GM23338 (cell line): ENCODE data around the gene ETHE1. TPM values are rescaled to one million over a fixed set of nuclear protein-coding genes. Genes with fewer than 3 reads are reported as not detected.

ENCODE experiments used
- ATAC-seq: fragments of 200-7000 bp; cut with Tn5 transposase; 3 replicates; pipeline ENCODE4 v1.9.1; 2020
- DNase-seq: peaks from one replicate; pipeline ENCODE4 v3.0.0-alpha.2; 2015; ENCODE audit warnings: low spot score
- H2AFZ ChIP-seq: fragments of 200-600 bp; sonication (generic); 2 replicates; pipeline ENCODE4 v1.8.0; 2016; ENCODE audit warnings: antibody characterized with exemption, mild to moderate bottlenecking, moderate library complexity
- H3F3A ChIP-seq: fragments of 200-600 bp; sonication (generic); replicated peaks from 2 replicates; pipeline ENCODE4 v1.8.0; 2017; ENCODE audit warnings: antibody characterized with exemption, mixed run types, low read depth
- H3K27ac ChIP-seq: fragments of 200-600 bp; sonication (generic); 2 replicates; pipeline ENCODE4 v1.6.1; 2016; ENCODE audit warnings: low read depth
- H3K27me3 ChIP-seq: fragments of 200-600 bp; sonication (generic); 2 replicates; pipeline ENCODE4 v1.8.0; 2016; ENCODE audit warnings: mild to moderate bottlenecking, mixed run types, moderate library complexity; ENCODE audit not compliant: insufficient read depth
- H3K36me3 ChIP-seq: fragments of 200-600 bp; sonication (generic); 2 replicates; pipeline ENCODE4 v1.8.0; 2016; ENCODE audit warnings: mild to moderate bottlenecking; ENCODE audit not compliant: insufficient read depth
- H3K4me1 ChIP-seq: fragments of 200-600 bp; sonication (generic); 2 replicates; pipeline ENCODE4 v1.8.0; 2016; ENCODE audit warnings: mild to moderate bottlenecking, moderate library complexity; ENCODE audit not compliant: insufficient read depth
- H3K4me2 ChIP-seq: fragments of 200-600 bp; sonication (generic); 2 replicates; pipeline ENCODE4 v1.7.1; 2017; ENCODE audit warnings: mixed run types
- H3K4me3 ChIP-seq: fragments of 200-600 bp; sonication (generic); 2 replicates; pipeline ENCODE4 v1.6.1; 2016; ENCODE audit warnings: mixed run types
- H3K79me2 ChIP-seq: fragments of 200-600 bp; sonication (generic); replicated peaks from 2 replicates; pipeline ENCODE4 v1.8.0; 2017; ENCODE audit warnings: mild to moderate bottlenecking; ENCODE audit not compliant: insufficient read depth
- H3K9me2 ChIP-seq: fragments of 200-600 bp; sonication (generic); 2 replicates; pipeline ENCODE4 v1.8.0; 2017; ENCODE audit not compliant: insufficient read depth
- H4K20me1 ChIP-seq: fragments of 200-600 bp; sonication (generic); replicated peaks from 2 replicates; pipeline ENCODE4 v1.8.0; 2017; ENCODE audit warnings: mild to moderate bottlenecking; ENCODE audit not compliant: insufficient read depth
- H3K27ac Mint-ChIP-seq: 2 replicates; pipeline ENCODE4 v1.8.0; 2020; ENCODE audit warnings: inconsistent platforms, mild to moderate bottlenecking, moderate library complexity, mixed read lengths
- H3K27me3 Mint-ChIP-seq: 3 replicates; pipeline ENCODE4 v1.8.0; 2022; ENCODE audit warnings: low read depth, mild to moderate bottlenecking, moderate library complexity, mixed read lengths, inconsistent platforms; ENCODE audit not compliant: insufficient read depth, poor library complexity
- H3K36me3 Mint-ChIP-seq: 3 replicates; pipeline ENCODE4 v1.8.0; 2021; ENCODE audit warnings: low read depth, mild to moderate bottlenecking, inconsistent platforms, moderate library complexity, mixed read lengths
- H3K4me1 Mint-ChIP-seq: 3 replicates; pipeline ENCODE4 v1.8.0; 2020; ENCODE audit warnings: mild to moderate bottlenecking, inconsistent platforms, mixed read lengths
- H3K4me3 Mint-ChIP-seq: 3 replicates; pipeline ENCODE4 v1.8.0; 2021; ENCODE audit warnings: moderate library complexity, mild to moderate bottlenecking, inconsistent platforms, mixed read lengths
- H3K9me3 Mint-ChIP-seq: 3 replicates; pipeline ENCODE4 v1.8.0; 2020; ENCODE audit warnings: moderate library complexity, mild to moderate bottlenecking, inconsistent platforms, mixed read lengths
- CREB1 ChIP-seq: fragments of 250-450 bp; sonication (Bioruptor Pico); IDR thresholded peaks from 2 replicates; pipeline ENCODE4 v1.5.0; 2020; ENCODE audit warnings: low read depth, mild to moderate bottlenecking, moderate library complexity
- CTCF ChIP-seq, 2 experiments: fragments of 200-600 bp in 1 of 2; sonication (generic) in 1 of 2; conservative IDR thresholded peaks; 2 replicates each; pipeline versions ENCODE4 v1.5.1 to v1.6.1; 2016 to 2017; ENCODE audit warnings: antibody characterized with exemption in 2 of 2, low read depth in 2 of 2, mild to moderate bottlenecking in 2 of 2, moderate library complexity in 1 of 2
- EZH2 ChIP-seq: fragments of 200-600 bp; sonication (generic); IDR thresholded peaks from one replicate; pipeline ENCODE4 v1.8.0; 2017; ENCODE audit warnings: antibody characterized with exemption, mild to moderate bottlenecking, low read depth; ENCODE audit not compliant: unreplicated experiment
- EZH2phosphoT487 ChIP-seq: fragments of 200-600 bp; sonication (generic); IDR thresholded peaks from one replicate; pipeline ENCODE4 v1.8.1; 2018; ENCODE audit warnings: antibody characterized with exemption; ENCODE audit not compliant: unreplicated experiment
- JUNB ChIP-seq: IDR thresholded peaks from one replicate; pipeline ENCODE4 v1.6.1; 2016; ENCODE audit warnings: antibody characterized with exemption; ENCODE audit not compliant: unreplicated experiment
- NANOG ChIP-seq: IDR thresholded peaks from 2 replicates; pipeline ENCODE4 v1.6.1; 2016; ENCODE audit warnings: antibody characterized with exemption, borderline replicate concordance
- POLR2AphosphoS5 ChIP-seq: IDR thresholded peaks from 2 replicates; pipeline ENCODE4 v1.6.1; 2016; ENCODE audit warnings: antibody characterized with exemption, low read depth
- REST ChIP-seq: IDR thresholded peaks from one replicate; pipeline ENCODE4 v1.6.1; 2018; ENCODE audit warnings: antibody characterized with exemption; ENCODE audit not compliant: unreplicated experiment
- STAT1 ChIP-seq: IDR thresholded peaks from one replicate; pipeline ENCODE4 v1.6.1; 2016; ENCODE audit warnings: antibody characterized with exemption; ENCODE audit not compliant: unreplicated experiment
- polyA plus RNA-seq: library from polyadenylated mRNA; unstranded; fragments of >200 nt; fragmentation: Nextera tagmentation; extraction: Ambion mirVana; gene quantifications from 2 replicates; pipeline ENCODE4 v1.2.1, GENCODE V29; 2016
- total RNA-seq: library from RNA; depleted of rRNA; stranded (reverse); fragments of >200 nt; shearing (Covaris generic); gene quantifications from 2 replicates; pipeline ENCODE4 v1.2.3, GENCODE V29; 2014
- TF ChIP-seq, protein P1 (sequence below): IDR thresholded peaks from 2 replicates; pipeline ENCODE4 v1.6.1; 2016; ENCODE audit warnings: antibody characterized with exemption

The ETHE1 gene
- total and polyA plus RNA-seq, 2 experiments from 2014 or later: 11.1 to 25.5 TPM

- DNase-seq: peak; percentile 82
- H3K9me2 ChIP-seq: no peaks in the 10 kb centered on the region
- H3K79me2 ChIP-seq: no peaks in the 10 kb centered on the region
- peak within 1 kb of the TSS; percentile 98 for H2AFZ ChIP-seq
- H4K20me1 ChIP-seq: no peaks in the 10 kb centered on the region
- Mint-ChIP-seq H3K27ac (no peak within 1 kb of the TSS), H3K36me3 (no peaks in the 10 kb centered on the region), H3K27me3 (peaks cover 20% of the 10 kb centered on the region), H3K4me1 (peaks cover 8% of the 10 kb centered on the region), H3K4me3 (peak within 1 kb of the TSS; percentile 94), H3K9me3 (no peaks in the 10 kb centered on the region)
- TF ChIP-seq JUNB: no peak
- TF ChIP-seq CREB1 (CRISPR knock-in tag): peak; percentile 50; the same call in 1 of the 2 replicates
- H3K4me3 ChIP-seq: peak within 1 kb of the TSS; percentile 89
- H3K27me3 ChIP-seq: peaks cover 26% of the 10 kb centered on the region
- ATAC-seq: peak; percentile 25
- peaks cover 14% of the 10 kb centered on the region for H3F3A ChIP-seq
- H3K27ac ChIP-seq: no peak within 1 kb of the TSS; the same call in 1 of the 2 replicates
- no peaks in the 10 kb centered on the region for H3K36me3 ChIP-seq
- H3K4me1 ChIP-seq: peaks cover 13% of the 10 kb centered on the region
- H3K4me2 ChIP-seq: peak within 1 kb of the TSS; percentile 75
Measured at GRCh38 chr19:43465468-43466120, 61.4 kb downstream of the ETHE1 start, which contains the start of gene LYPD3. LYPD3 (minus strand) TSS chr19:43465608; CDS start chr19:43465571, 37 bp downstream.

- peaks cover 4% of the 10 kb centered on the region for H3K4me1 Mint-ChIP-seq
- peaks cover 15% of the 10 kb centered on the region for H3K4me1 ChIP-seq
- DNase-seq (no peak), ATAC-seq (peak; percentile 63)
- H4K20me1 ChIP-seq: no peaks in the 10 kb centered on the region
- no peaks in the 10 kb centered on the region for H3K79me2 ChIP-seq
- H3K27me3 Mint-ChIP-seq: peaks cover 14% of the 10 kb centered on the region
- H3K4me3 Mint-ChIP-seq: peak overlapping the region; percentile 94
- H3K27ac ChIP-seq: peak overlapping the region; percentile 74
- H3K36me3 Mint-ChIP-seq: no peaks in the 10 kb centered on the region
- H3K36me3 ChIP-seq: no peaks in the 10 kb centered on the region
- no peaks in the 10 kb centered on the region for H3K9me3 Mint-ChIP-seq
- peak overlapping the region; percentile 89 for H3K4me3 ChIP-seq
- H3K9me2 ChIP-seq: no peaks in the 10 kb centered on the region
- peaks cover 14% of the 10 kb centered on the region for H3F3A ChIP-seq
- H3K27ac Mint-ChIP-seq: peak overlapping the region; percentile 96; the same call in 1 of the 2 replicates
- peaks cover 26% of the 10 kb centered on the region for H3K27me3 ChIP-seq
- peak overlapping the region; percentile 75 for H3K4me2 ChIP-seq
- peak overlapping the region; percentile 98 for H2AFZ ChIP-seq
- TF ChIP-seq REST (no peak), CTCF (conservative IDR thresholded peaks at IDR 0.05; ENCODE audit: low read depth in 2 of 2) (no peak), JUNB (no peak), STAT1 (no peak), NANOG (no peak), EZH2phosphoT487 (no peak), CREB1 (CRISPR knock-in tag) (no peak), EZH2 (no peak), POLR2AphosphoS5 (no peak)
- TF ChIP-seq, protein P1, sequence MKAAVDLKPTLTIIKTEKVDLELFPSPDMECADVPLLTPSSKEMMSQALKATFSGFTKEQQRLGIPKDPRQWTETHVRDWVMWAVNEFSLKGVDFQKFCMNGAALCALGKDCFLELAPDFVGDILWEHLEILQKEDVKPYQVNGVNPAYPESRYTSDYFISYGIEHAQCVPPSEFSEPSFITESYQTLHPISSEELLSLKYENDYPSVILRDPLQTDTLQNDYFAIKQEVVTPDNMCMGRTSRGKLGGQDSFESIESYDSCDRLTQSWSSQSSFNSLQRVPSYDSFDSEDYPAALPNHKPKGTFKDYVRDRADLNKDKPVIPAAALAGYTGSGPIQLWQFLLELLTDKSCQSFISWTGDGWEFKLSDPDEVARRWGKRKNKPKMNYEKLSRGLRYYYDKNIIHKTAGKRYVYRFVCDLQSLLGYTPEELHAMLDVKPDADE: no peak
Measured at GRCh38 chr19:43464134-43464775, 62.7 kb downstream of the ETHE1 start.
